GM04503 (cell line): Measurements from ENCODE around the gene SYMPK.

Source experiments
- DNase-seq: peaks from one replicate; pipeline ENCODE4 v3.0.0-alpha.2; 2012; ENCODE audit warnings: low read depth

The SYMPK gene

GRCh38 chr19:45766869-45767346 is 96.0 kb downstream of the SYMPK start:
- no peak for DNase-seq

DNA sequence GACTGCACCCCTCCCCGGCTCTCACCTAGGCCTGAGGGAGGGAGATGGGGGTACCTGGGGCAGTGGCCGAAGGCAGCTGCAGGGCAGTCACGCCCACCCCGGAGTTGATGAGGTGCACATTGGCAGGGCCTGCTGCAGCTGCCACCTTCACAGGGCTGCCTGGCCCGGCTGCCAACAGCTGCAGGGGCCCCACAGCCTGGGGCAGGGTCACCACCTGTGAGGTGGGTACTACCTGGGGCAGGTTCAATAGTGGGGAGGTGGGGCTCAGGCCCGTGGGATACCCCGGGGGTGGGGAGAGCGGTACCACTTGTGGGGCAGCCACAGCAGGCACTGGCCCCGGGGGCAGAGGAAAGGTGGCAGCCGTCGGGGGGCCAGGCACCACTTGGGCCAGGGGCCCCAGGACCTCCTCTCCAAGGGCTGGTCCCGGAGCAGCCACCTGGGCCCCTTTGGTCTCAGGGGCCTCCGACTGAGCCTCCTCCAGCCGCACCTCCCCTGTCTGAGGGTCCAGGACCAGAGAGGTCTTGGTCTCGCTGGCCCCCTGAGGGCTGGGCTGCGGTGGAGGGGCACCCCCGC is 96.6 kb downstream of the SYMPK start:
- DNase-seq, result no peak

DNA sequence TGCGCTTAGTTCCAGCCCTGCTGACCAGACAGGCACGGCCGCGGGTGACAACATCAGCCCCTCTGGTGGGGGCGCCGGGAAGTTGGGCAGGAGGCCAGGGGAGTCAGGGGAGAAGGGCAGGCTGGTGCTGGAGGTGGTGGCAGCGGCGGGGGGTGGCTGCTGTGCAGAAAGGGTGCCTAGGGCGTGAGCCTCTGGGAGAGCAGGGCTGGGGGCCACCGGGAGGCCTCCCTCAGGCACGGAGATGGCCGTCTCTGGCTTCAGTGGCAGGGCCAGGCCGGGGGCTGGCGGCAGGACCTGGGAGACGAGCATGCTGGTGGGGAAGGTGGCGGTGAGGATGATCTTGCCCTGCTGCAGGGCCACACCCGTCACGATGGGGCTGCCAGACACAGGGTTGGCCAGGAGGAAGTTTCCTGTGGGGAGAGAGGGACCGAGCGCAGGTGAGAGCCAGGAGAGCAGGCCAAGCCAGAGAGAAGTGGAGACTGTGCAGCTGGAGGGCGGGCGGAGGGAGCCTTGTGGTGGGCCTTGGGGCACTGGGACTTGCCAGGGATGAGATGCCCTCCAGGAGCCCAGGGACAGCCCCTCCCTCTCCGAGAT is 97.1 kb downstream of the SYMPK start:
- DNase-seq, result no peak
